ENCODE data around the gene AMH.
A peak's percentile ranks its signal among the peaks of the same experiment; 100 is the strongest.

Gene AMH

DNA sequence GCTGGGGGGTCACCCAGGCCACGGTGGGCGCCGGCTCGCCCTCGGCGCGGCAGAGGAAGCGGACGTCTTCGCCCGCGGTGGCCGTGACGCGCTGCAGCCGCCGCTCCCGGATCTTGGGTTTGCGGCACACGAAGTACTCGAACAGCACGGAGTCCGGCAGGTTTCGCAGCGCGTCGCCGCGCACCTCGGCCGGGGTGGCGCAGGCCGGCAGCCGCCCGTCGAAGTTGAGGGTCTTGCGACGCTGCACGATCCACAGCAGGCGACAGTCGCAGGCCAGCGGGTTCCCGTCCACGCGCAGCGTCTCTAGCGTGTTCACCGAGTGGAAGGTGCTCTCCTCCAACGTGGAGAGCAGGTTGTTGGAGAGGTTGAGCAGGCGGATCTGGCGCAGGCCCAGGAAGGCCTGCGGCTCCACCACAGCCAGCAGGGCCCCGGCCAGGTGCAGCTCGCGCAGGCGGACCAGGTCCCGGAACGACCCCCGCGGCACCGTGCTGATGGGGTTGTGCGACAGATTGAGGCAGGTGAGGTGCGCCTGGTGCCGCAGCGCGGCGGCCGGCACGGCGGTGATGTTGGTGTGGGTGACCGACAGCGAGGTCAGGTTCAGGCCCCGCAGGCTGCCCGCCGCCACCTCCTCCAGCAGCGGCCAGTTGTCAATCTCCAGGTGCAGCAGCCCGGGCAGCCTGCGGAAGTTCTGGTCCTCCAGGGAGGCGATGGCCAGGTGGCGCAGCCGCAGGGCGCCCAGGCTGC lies 41.5 kb downstream of the AMH start:
- DNase-seq (ENCODE audit: insufficient read length, low spot score) (no peak), FAIRE-seq (no peak)
- TF ChIP-seq PAX5 (IDR thresholded peaks at IDR 0.05; ENCODE audit: insufficient read depth, low read length, severe bottlenecking) (no peak), POLR2AphosphoS5 (IDR thresholded peaks at IDR 0.05; ENCODE audit: low read depth, low read length) (no peak), POLR2A (IDR thresholded peaks at IDR 0.05; ENCODE audit: low read depth, low read length) (peak; percentile 13; the same call in 1 of the 2 replicates), POU2F2 (IDR thresholded peaks at IDR 0.05; ENCODE audit: low read depth, low read length) (no peak)

DNA sequence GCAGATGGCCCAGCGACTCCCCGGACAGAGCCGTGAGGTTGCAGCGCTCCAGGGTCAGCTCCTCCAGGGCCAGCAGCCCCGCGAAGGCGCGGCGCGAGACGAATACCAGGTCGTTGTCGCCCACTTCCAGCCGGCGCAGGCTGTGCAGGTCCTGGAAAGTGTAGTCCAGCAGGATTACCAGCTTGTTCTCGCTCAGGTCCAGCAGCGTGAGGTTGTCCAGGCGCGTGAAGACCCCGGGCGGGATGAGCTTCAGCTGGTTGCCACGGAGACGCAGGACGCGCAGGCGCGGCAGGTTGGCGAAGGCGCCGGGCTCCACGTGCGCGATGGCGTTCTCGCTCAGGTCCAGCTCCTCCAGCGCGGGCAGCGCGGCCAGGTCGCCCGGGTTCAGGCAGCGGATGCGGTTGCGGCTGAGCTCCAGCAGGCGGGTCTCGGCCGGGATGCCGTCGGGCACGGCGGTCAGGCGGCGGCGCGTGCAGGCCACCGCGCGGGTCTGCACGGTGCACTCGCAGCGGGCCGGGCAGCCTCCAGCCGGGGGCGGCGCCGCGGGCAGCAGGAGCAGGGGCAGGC lies 42.1 kb downstream of the AMH start:
- DNase-seq (ENCODE audit: insufficient read length, low spot score) (no peak), FAIRE-seq (no peak)

DNA sequence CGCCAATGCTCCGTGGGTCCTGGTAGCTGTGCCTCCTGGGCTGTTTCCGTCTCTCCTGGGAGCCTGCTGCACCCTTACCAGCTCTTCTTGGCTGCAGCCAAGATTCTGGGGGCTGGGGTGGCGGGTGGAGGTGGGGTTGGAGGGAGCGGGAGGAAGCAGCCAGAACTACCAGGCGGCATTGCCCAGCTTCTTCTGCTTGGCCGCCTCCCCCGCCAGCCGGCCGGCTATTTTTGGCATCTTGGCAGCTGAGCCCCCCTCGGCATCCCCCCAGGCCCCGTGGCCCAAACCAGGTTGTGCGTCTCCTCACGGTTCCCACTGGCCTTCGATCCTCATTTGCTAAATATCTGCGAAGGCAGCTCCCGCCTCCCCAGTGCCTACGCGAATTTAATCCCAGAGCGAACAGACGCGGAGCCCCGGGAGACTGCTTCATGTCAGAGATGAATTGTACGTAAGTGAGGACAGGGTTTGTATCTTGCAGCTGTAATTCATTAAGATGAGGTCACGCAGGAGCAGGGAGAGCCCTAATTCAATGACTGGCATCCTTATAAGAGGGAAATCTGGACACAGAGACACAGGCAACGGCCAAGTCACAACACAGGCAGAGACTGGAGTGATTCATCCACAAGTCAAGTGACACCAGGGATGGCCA lies 45.7 kb downstream of the AMH start:
- TF ChIP-seq SPI1 (IDR thresholded peaks at IDR 0.05; ENCODE audit: low read depth, low read length) (no peak), PAX5 (IDR thresholded peaks at IDR 0.05; ENCODE audit: insufficient read depth, low read length, severe bottlenecking) (no peak), POLR2AphosphoS5 (IDR thresholded peaks at IDR 0.05; ENCODE audit: low read depth, low read length) (no peak; the same call in 1 of the 2 replicates), POU2F2 (IDR thresholded peaks at IDR 0.05; ENCODE audit: low read depth, low read length) (no peak), TAF1 (IDR thresholded peaks at IDR 0.05; ENCODE audit: low read depth, low read length) (no peak), POLR2A (IDR thresholded peaks at IDR 0.05; ENCODE audit: low read depth, low read length) (no peak)
- DNase-seq (ENCODE audit: insufficient read length, low spot score) (no peak), FAIRE-seq (no peak)

More for the DNA sequence above, 42.1 kb downstream of the AMH start:
- no peak; the same call in 1 of the 2 replicates for TF ChIP-seq POLR2AphosphoS5 (IDR thresholded peaks at IDR 0.05; ENCODE audit: low read depth, low read length)

DNA sequence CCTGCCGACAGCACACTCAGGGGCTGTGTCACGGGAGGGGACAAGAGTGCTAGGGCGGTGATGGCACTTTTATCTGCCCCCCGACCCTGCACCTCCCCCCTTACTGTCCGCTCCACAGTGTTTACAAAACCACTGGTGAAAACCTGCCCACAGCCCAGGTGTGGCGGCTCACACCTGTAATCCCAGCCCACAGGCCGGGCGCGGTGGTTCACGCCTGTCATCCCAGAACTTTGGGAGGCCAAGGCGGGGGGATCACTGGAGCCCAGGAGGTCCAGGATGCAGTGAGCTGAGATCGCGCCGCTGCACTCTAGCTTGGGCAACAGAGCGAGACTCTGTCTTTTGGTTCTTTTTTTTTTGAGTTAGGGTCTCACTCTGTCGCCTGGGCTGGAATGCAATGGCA lies 47.0 kb downstream of the AMH start:
- DNase-seq (ENCODE audit: insufficient read length, low spot score) (no peak), FAIRE-seq (no peak)
- TF ChIP-seq SPI1 (IDR thresholded peaks at IDR 0.05; ENCODE audit: low read depth, low read length) (no peak), POLR2AphosphoS5 (IDR thresholded peaks at IDR 0.05; ENCODE audit: low read depth, low read length) (peak; percentile 23; the same call in 1 of the 2 replicates)

DNA sequence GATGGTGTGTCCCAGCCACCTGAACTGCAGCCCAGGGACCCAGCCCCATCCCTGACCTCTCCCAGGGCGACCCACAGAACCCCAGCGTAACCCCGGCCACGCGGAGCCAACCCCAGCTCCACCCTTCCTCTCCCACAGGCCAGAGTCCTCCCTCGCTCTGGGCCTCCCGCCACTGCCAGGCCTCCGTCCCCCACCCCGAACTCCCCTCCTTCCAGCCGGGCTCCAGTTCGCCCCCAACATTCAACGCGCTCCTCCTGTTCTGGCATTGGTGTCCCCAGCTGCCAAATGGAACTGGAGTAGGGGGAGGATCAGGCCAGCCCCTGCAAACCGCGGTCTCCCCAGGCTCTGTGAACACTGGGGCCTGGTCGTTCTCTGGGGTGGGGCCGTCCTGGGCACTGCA lies 51.4 kb downstream of the AMH start:
- no peak for DNase-seq (ENCODE audit: insufficient read length, low spot score)

More for the DNA sequence above, 51.4 kb downstream of the AMH start:
- FAIRE-seq, result no peak
- no peak for TF ChIP-seq POLR2AphosphoS5 (IDR thresholded peaks at IDR 0.05; ENCODE audit: low read depth, low read length)
- TF ChIP-seq POU2F2 (IDR thresholded peaks at IDR 0.05; ENCODE audit: low read depth, low read length), result no peak
- TF ChIP-seq SPI1 (IDR thresholded peaks at IDR 0.05; ENCODE audit: low read depth, low read length), result no peak
- TF ChIP-seq POLR2A (IDR thresholded peaks at IDR 0.05; ENCODE audit: low read depth, low read length), result no peak; the same call in 1 of the 2 replicates
- no peak for TF ChIP-seq TAF1 (IDR thresholded peaks at IDR 0.05; ENCODE audit: low read depth, low read length)
- no peak for TF ChIP-seq PAX5 (IDR thresholded peaks at IDR 0.05; ENCODE audit: insufficient read depth, low read length, severe bottlenecking)
